Occipital lobe (tissue), 2 donors: ENCODE measurements around the gene CCL28. TPM values are rescaled to one million over a fixed set of nuclear protein-coding genes. Genes with fewer than 3 reads are reported as not detected.

Experiments
- DNase-seq: peaks from one replicate; lab custom pipeline; 2025; lab: John Stamatoyannopoulos, UW
- total RNA-seq: library from RNA; depleted of rRNA; stranded (reverse); fragments of >200 nt; gene quantifications from one replicate; pipeline ENCODE4 v1.2.3, GENCODE V29; 2014

The CCL28 gene
- total RNA-seq, 1 donor from 2014 or later = 0.47 TPM

GRCh38 chr5:43358301-43358700 lies 53.9 kb downstream of the CCL28 start:
- DNase-seq = no peak

- DNase-seq = no peak
Observed at GRCh38 chr5:43357878-43358281, 54.3 kb downstream of the CCL28 start.

GRCh38 chr5:43357067-43357466 lies 55.1 kb downstream of the CCL28 start:
- DNase-seq = no peak

- DNase-seq = no peak
Observed at GRCh38 chr5:43354774-43355173, 57.4 kb downstream of the CCL28 start.

GRCh38 chr5:43353668-43354067 lies 58.5 kb downstream of the CCL28 start:
- DNase-seq = no peak

GRCh38 chr5:43352915-43353314 lies 59.3 kb downstream of the CCL28 start:
- DNase-seq = no peak

- no peak for DNase-seq
Observed at GRCh38 chr5:43352131-43352530, 60.1 kb downstream of the CCL28 start.

- no peak for DNase-seq
Observed at GRCh38 chr5:43348861-43349363, 63.3 kb downstream of the CCL28 start.

GRCh38 chr5:43348207-43348606 lies 64.0 kb downstream of the CCL28 start:
- no peak for DNase-seq

GRCh38 chr5:43338862-43339261 lies 73.3 kb downstream of the CCL28 start:
- DNase-seq = no peak

- no peak for DNase-seq
Observed at GRCh38 chr5:43336159-43336558, 76.0 kb downstream of the CCL28 start.

- DNase-seq = no peak
Observed at GRCh38 chr5:43335681-43336080, 76.5 kb downstream of the CCL28 start.

GRCh38 chr5:43332401-43332800 lies 79.8 kb downstream of the CCL28 start:
- DNase-seq = no peak

Other genes starting within 250 kb of the CCL28 start
- gene NIM1K, start 220.2 kb downstream of the CCL28 start, total RNA-seq = 9.0 TPM
- 512 TPM for gene HMGCS1, start 99.0 kb downstream of the CCL28 start, total RNA-seq
- 14.0 TPM for gene TMEM267, start 71.5 kb upstream of the CCL28 start, total RNA-seq
- 4.4 TPM for gene C5orf34, start 102.8 kb upstream of the CCL28 start, total RNA-seq
- gene PAIP1, start 144.7 kb upstream of the CCL28 start, total RNA-seq = 216 TPM
- gene NNT, start 190.8 kb upstream of the CCL28 start, total RNA-seq = 157 TPM